Calu3 (cell line): ENCODE measurements around the gene PLXNB2. TPM values are rescaled to one million over a fixed set of nuclear protein-coding genes. Genes with fewer than 3 reads are reported as not detected.

Experiments used
- BruUV-seq: library from RNA; stranded (reverse); fragments of 400-500 nt; replicated peaks from 2 replicates; lab custom pipeline; 2021; lab: Mats Ljungman, UMichigan
- CTCF ChIA-PET: fragments of 300-600 bp; sonication (Branson Sonifier 250); formaldehyde crosslinking; loops from one replicate; lab custom pipeline; 2022; ENCODE audit warnings: antibody characterized with exemption; lab: Charles Lee
- DNase-seq: peaks from one replicate; pipeline ENCODE4 v3.0.0; 2022
- H3K27ac Mint-ChIP-seq: one replicate; pipeline ENCODE4 v1.8.0; 2022; ENCODE audit warnings: mixed read lengths; ENCODE audit not compliant: unreplicated experiment
- H3K27me3 Mint-ChIP-seq: one replicate; pipeline ENCODE4 v1.8.0; 2022; ENCODE audit warnings: mixed read lengths; ENCODE audit not compliant: unreplicated experiment
- H3K36me3 Mint-ChIP-seq: one replicate; pipeline ENCODE4 v1.8.0; 2022; ENCODE audit warnings: mild to moderate bottlenecking, moderate library complexity, mixed read lengths; ENCODE audit not compliant: insufficient read depth, unreplicated experiment
- H3K4me1 Mint-ChIP-seq: one replicate; pipeline ENCODE4 v1.8.0; 2022; ENCODE audit warnings: mild to moderate bottlenecking, low read depth, mixed read lengths; ENCODE audit not compliant: unreplicated experiment
- H3K4me3 Mint-ChIP-seq: one replicate; pipeline ENCODE4 v1.8.0; 2022; ENCODE audit warnings: mild to moderate bottlenecking, low read depth, moderate library complexity, mixed read lengths; ENCODE audit not compliant: unreplicated experiment
- H3K9me3 Mint-ChIP-seq: one replicate; pipeline ENCODE4 v1.8.0; 2022; ENCODE audit warnings: low read depth, mixed read lengths; ENCODE audit not compliant: unreplicated experiment
- intact Hi-C: fragments of 100-400 bp; cut with micrococcal nuclease; formaldehyde crosslinking; loops from one replicate; pipeline ENCODE4 v1.10.0; 2022; ENCODE audit not compliant: unreplicated experiment
- total RNA-seq: library from RNA; stranded (reverse); gene quantifications from 2 replicates; pipeline ENCODE4 v1.2.3, GENCODE V29; 2022
- TF ChIP-seq, protein P1 (sequence below): fragments of 200-600 bp; IDR thresholded peaks from one replicate; pipeline ENCODE4 v1.8.0; 2022; ENCODE audit warnings: antibody characterized with exemption; ENCODE audit not compliant: unreplicated experiment

Gene PLXNB2
- total RNA-seq, 1 experiment from 2014 or later = 298 TPM

DNA sequence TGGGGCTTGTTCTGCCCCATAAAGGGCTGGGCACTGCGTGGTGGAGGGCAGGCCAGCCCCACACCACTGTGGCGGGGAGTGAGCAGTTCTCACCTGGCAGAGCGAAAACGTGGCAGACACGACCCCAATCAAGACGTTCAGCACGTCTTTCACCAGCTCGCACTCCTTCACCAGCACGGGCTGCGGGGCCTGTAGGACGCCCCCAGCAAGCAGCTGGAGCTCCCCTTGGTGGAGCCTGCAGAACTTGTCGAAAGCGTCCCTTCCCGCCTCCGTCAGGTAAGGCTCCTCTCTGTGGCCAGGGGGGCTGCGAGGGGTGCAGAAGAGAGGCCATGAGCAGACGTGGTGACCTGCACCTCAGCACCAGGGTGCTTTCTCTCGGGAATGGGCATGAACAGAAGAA lies 74.2 kb downstream of the PLXNB2 start:
- no peak overlapping the region for H3K27ac Mint-ChIP-seq
- no peak overlapping the region for H3K4me3 Mint-ChIP-seq
- H3K9me3 Mint-ChIP-seq = no peaks in the 10 kb centered on the region
- no TSS peak for BruUV-seq
- CTCF ChIA-PET = no interaction called here
- TF ChIP-seq, protein P1, sequence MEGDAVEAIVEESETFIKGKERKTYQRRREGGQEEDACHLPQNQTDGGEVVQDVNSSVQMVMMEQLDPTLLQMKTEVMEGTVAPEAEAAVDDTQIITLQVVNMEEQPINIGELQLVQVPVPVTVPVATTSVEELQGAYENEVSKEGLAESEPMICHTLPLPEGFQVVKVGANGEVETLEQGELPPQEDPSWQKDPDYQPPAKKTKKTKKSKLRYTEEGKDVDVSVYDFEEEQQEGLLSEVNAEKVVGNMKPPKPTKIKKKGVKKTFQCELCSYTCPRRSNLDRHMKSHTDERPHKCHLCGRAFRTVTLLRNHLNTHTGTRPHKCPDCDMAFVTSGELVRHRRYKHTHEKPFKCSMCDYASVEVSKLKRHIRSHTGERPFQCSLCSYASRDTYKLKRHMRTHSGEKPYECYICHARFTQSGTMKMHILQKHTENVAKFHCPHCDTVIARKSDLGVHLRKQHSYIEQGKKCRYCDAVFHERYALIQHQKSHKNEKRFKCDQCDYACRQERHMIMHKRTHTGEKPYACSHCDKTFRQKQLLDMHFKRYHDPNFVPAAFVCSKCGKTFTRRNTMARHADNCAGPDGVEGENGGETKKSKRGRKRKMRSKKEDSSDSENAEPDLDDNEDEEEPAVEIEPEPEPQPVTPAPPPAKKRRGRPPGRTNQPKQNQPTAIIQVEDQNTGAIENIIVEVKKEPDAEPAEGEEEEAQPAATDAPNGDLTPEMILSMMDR = no peak
- intact Hi-C loops = no loop called here
- H3K4me1 Mint-ChIP-seq = no peaks in the 10 kb centered on the region
- no peaks in the 10 kb centered on the region for H3K27me3 Mint-ChIP-seq
- DNase-seq = no peak
- H3K36me3 Mint-ChIP-seq = peaks cover 50% of the 10 kb centered on the region

DNA sequence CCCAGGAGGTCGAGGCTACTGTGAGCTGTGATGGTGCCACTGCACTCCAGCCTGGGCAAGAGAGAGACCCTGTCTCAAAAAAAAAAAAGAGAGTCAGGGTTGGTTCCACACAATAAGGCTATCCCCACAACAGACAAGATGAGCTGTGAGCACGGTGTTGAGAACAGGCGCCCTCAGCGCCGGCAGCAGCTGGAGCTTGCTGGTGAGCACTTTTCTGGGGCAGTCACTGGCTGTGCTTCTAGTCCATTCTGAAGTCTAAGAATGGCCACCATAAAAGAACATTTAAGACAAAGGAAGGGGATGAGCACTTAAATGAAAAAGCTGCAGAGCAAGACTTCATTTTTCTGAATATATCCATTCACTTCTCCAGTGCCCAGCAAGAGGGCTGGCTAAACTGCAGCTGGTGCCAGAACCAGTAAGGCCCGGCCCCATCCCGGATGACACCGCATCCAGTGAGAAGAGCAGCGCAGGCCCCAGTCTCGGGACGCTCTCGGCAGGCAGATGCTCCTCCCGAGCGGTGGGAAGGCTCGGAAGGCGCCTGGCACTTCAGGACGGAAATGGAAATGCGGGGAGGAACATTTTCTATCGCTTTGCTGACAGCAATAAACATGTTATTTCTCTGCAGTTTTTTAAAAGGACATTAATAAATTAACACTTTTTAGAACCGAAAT lies 74.8 kb downstream of the PLXNB2 start:
- H3K27ac Mint-ChIP-seq = no peak overlapping the region
- H3K36me3 Mint-ChIP-seq = peaks cover 44% of the 10 kb centered on the region
- TF ChIP-seq, protein P1 = no peak
- DNase-seq = no peak
- BruUV-seq = no TSS peak
- CTCF ChIA-PET = no interaction called here
- H3K4me3 Mint-ChIP-seq = no peak overlapping the region
- intact Hi-C loops = no loop called here
- H3K9me3 Mint-ChIP-seq = no peaks in the 10 kb centered on the region
- no peaks in the 10 kb centered on the region for H3K4me1 Mint-ChIP-seq
- no peaks in the 10 kb centered on the region for H3K27me3 Mint-ChIP-seq

DNA sequence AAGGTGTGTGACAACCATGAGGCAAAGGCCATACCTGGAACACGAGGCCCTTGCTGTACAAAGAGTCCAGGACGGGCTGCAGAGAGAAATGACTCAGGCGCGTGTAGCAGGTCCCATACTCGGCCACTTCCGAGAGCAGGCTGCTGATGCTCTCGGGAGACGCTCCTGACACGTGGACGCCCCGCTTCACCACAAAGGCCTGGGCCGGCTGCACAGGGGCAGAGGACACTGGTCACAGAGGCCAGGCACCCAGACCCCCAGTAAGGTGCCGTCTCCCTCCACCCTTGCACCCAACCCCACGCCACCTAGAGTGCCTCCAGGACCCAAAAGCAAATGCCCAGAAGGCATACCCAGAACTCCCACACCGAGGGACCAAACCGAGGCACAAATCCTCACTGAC lies 78.1 kb downstream of the PLXNB2 start:
- Mint-ChIP-seq H3K4me3 (no peak overlapping the region), H3K27ac (no peak overlapping the region), H3K4me1 (no peaks in the 10 kb centered on the region), H3K36me3 (peaks cover 49% of the 10 kb centered on the region), H3K27me3 (no peaks in the 10 kb centered on the region), H3K9me3 (no peaks in the 10 kb centered on the region)
- no peak for DNase-seq
- TF ChIP-seq, protein P1 = no peak
- intact Hi-C loops = no loop called here
- no TSS peak for BruUV-seq
- CTCF ChIA-PET = no interaction called here

DNA sequence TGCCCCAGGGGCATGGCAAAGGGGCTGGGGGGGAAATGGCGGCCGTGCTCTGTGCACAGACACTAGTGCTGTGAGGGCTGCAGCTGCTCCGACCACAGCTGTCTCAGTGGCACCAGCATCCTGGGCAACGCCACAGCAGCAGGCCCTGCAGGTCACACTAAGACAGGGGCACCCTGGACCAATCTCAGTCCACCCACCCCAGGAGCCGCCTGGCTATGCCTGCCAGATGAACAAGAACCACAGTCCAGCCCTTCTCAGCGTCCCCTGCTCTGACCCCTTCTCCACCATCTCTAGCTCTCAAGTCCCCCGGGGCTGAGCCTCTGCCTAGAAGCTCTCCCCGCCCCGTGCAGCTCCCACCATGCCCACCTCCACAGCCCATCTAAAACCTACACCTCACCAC lies 79.1 kb downstream of the PLXNB2 start:
- Mint-ChIP-seq H3K4me1 (no peaks in the 10 kb centered on the region), H3K27me3 (no peaks in the 10 kb centered on the region), H3K4me3 (no peak overlapping the region), H3K9me3 (no peaks in the 10 kb centered on the region), H3K36me3 (peaks cover 51% of the 10 kb centered on the region), H3K27ac (no peak overlapping the region)
- TF ChIP-seq, protein P1 = no peak
- DNase-seq = no peak
- no TSS peak for BruUV-seq
- CTCF ChIA-PET = no interaction called here
- intact Hi-C loops = no loop called here
